ENCODE measurements around the gene POP7.
A peak's percentile ranks its signal among the peaks of the same experiment; 100 is the strongest.
"Not testable (repeated sequence)": the region's sequence is repeated elsewhere in the genome, so short reads cannot be mapped to it uniquely, and the experiment has no call there.

POP7 gene

DNA sequence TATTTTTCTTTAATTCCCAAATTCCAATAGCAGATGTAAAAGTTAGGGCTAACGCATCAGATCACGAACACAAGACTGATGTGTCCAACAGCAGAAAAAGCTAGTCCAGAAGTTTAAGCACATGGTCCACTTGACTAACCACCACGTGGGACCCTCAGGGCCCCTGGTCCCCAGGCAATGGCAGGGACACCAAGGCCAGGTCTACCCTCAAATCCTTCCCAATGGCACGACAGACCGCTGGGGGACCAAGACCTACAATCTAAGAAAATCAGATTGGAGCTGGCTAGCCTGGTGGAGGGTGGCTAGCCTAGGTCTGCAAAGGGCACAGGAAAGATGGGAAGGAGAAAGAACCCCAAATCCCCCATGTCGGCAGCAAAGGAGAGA, 13.4 kb upstream of the POP7 start:
- DNase-seq, result no peak

DNA sequence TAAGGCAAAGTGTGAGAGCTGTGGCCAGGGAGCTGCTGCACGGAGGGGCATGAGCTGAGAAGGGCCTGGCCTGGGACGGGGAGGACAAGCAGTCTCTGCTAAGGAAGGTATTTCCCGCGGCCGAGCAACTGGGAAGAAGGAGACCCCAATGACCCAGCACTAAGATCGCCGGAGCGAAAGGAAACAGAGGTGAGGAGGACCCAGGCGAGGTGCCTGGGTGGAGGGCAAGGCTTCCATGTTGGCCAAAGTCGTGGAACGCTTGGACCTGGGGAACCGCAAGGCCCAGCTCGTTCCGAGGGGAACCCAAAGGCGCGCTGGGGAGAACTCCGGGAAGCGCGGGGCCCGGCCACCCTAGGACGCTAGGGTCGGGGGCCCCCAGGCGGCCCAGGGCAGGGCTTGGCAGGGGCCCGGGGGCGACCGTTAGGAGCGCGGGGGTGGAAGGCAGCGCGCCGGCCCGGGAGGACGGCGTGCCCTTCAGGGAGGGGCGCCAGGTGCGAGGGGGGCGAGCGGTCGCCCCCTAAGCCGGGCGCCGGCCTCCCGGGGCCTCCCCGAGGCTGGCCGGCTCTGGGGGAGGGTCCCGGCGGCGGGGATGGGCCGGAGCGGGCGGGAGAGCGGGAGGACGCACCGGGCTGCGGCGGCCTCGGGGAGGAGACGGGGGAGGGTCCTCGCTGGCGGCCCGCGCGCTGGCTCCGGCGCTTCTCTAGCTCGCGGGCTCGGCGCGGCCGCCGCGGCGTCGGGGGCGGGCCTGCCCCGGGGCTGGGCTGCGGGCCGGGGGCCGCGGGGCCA, 12.4 kb upstream of the POP7 start:
- DNase-seq, result no peak

GRCh38 chr7:100694098-100694745, 11.7 kb upstream of the POP7 start, which contains the start of gene GIGYF1:
Gene GIGYF1, minus strand, starts transcription at chr7:100694250. Its CDS starts 6,012 bp downstream, at chr7:100688238.
- peak; percentile 37 for DNase-seq

- DNase-seq, result no peak
These were observed 9.8 kb upstream of the POP7 start for GRCh38 chr7:100696123-100696521.

GRCh38 chr7:100699018-100699417, 6.9 kb upstream of the POP7 start:
- DNase-seq, result no peak

GRCh38 chr7:100701089-100701488, 4.8 kb upstream of the POP7 start:
- not testable (repeated sequence) for DNase-seq

DNA sequence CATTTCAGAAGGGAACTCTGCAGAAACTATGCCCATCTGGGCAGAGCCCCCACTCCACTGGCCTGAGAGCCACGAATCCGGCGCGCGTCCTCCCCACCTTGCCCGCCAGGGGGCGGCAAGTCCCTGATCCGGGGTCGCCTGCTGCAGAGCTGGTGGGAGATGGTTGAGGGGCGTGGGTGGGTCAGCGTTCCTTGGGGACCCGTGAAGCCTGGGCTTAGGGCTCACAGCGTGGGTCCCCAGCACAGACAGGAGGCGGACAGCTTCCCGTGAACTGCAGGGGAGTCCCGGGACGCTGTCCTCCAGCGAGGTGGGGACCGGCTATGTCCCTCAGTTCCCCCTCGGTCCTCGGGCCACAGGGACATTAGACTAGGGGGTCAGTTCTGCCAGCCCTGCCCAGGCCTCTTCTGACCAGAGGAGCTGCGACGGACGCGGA, 585 bp upstream of the POP7 start:
- peak; percentile 53 for DNase-seq

DNA sequence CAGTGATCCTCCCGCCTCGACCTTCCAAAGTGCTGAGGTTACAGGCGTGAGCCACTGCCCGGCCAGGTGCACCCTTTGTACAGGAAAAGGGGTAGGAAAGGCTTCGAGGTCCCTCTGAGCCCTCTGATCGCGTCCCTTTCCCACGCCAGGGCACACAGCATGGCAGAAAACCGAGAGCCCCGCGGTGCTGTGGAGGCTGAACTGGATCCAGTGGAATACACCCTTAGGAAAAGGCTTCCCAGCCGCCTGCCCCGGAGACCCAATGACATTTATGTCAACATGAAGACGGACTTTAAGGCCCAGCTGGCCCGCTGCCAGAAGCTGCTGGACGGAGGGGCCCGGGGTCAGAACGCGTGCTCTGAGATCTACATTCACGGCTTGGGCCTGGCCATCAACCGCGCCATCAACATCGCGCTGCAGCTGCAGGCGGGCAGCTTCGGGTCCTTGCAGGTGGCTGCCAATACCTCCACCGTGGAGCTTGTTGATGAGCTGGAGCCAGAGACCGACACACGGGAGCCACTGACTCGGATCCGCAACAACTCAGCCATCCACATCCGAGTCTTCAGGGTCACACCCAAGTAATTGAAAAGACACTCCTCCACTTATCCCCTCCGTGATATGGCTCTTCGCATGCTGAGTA, 871 bp downstream of the POP7 start:
- no peak for DNase-seq

- DNase-seq, result no peak
These were observed 2.5 kb downstream of the POP7 start for GRCh38 chr7:100708395-100708794.

GRCh38 chr7:100710452-100710851, 4.5 kb downstream of the POP7 start:
- DNase-seq, result no peak

GRCh38 chr7:100711369-100711768, 5.4 kb downstream of the POP7 start:
- DNase-seq, result no peak

DNA sequence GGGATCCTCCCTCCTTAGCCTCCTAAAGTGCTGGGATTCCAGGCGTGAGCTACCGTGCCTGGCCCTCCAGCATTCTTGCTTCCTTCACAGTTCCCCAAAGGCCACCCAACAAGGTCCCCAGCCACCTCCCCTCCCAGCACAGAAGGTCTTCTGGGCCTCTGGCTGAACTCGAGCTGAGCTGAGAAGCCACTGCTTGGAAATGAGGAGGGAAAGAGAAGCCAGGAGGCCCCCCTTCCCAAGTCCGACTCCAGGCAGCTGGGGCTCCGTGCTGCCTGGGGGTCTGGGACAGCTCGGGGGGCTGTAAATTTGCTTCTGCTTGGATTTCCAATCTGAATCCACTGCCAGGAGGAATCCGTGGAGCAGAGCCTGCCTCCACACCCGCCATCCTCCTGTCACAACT, 8.8 kb downstream of the POP7 start:
- DNase-seq, result no peak

DNA sequence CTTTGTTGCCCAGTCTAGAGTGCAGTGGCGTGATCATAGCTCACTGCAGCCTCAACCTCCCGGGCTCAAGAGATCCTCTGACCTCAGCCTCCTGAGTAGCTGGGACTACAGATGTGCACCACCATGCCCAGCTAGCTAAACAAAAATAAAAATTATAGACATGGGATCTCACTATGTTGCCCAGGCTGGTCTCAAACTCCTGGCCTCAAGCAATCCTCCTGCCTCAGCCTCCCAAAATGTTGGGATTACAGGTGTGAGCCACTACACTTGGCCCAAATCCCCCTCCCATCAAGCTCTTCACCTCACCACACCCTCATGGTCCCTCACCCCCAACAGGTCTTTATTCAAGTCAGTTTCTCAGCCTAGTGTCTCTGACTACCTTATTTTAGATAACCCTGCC, 11.2 kb downstream of the POP7 start:
- DNase-seq, result not testable (repeated sequence)

- no peak for DNase-seq
These were observed 13.8 kb downstream of the POP7 start for GRCh38 chr7:100719523-100720278.

DNA sequence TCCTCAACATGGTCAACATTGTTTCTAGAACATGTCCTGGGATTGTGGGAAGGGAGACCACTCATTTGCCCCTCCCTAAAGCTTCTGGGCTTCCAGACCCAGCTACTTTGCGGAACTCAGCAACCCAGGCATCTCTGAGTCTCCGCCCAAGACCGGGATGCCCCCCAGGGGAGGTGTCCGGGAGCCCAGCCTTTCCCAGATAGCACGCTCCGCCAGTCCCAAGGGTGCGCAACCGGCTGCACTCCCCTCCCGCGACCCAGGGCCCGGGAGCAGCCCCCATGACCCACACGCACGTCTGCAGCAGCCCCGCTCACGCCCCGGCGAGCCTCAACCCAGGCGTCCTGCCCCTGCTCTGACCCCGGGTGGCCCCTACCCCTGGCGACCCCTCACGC, 14.4 kb downstream of the POP7 start, which contains the start of gene EPO:
Gene EPO (plus strand): TSS at position 190 of the 392 bp plus-strand sequence. CDS start 513 bp downstream, outside the sequence.
- DNase-seq, result no peak

GRCh38 chr7:100720671-100721504, 15.0 kb downstream of the POP7 start:
- no peak for DNase-seq

DNA sequence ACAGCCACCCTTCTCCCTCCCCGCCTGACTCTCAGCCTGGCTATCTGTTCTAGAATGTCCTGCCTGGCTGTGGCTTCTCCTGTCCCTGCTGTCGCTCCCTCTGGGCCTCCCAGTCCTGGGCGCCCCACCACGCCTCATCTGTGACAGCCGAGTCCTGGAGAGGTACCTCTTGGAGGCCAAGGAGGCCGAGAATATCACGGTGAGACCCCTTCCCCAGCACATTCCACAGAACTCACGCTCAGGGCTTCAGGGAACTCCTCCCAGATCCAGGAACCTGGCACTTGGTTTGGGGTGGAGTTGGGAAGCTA, 15.5 kb downstream of the POP7 start:
- no peak for DNase-seq

GRCh38 chr7:100722480-100723212, 16.7 kb downstream of the POP7 start:
- no peak for DNase-seq

- DNase-seq, result no peak
These were observed 17.9 kb downstream of the POP7 start for GRCh38 chr7:100723732-100724275.

- DNase-seq, result not testable (repeated sequence)
These were observed 18.4 kb downstream of the POP7 start for GRCh38 chr7:100724364-100724763.

Data from NCI-H2029 (cell line).